Activated CD8-positive, alpha-beta memory T cell treated with anti-CD3 and anti-CD28 coated beads, Interleukin-2, amount 10 ng/mL, durations not matched to agents 7 days and 5 days (primary cell): ENCODE measurements around the gene MINDY4. TPM values are rescaled to one million over a fixed set of nuclear protein-coding genes. Genes with fewer than 3 reads are reported as not detected.

ENCODE experiments used
- ATAC-seq: fragments of 150-1000 bp; cut with Tn5 transposase; one replicate; pipeline ENCODE4 v1.10.0; 2021; ENCODE audit warnings: moderate library complexity
- CTCF ChIA-PET: fragments of 350-600 bp; sonication (Branson Sonifier 250); formaldehyde crosslinking; loops from one replicate; lab custom pipeline; 2021; ENCODE audit warnings: antibody characterized with exemption; lab: Charles Lee
- DNase-seq: peaks from one replicate; pipeline ENCODE4 v3.0.0-alpha.2; 2020
- H3K27ac Mint-ChIP-seq: one replicate; pipeline ENCODE4 v1.8.0; 2021; ENCODE audit warnings: mild to moderate bottlenecking, mixed read lengths
- H3K27me3 Mint-ChIP-seq: one replicate; pipeline ENCODE4 v1.8.0; 2021; ENCODE audit warnings: mixed read lengths
- H3K36me3 Mint-ChIP-seq: one replicate; pipeline ENCODE4 v1.8.0; 2021; ENCODE audit warnings: mild to moderate bottlenecking, mixed read lengths
- H3K4me1 Mint-ChIP-seq: one replicate; pipeline ENCODE4 v1.8.0; 2021; ENCODE audit warnings: mixed read lengths
- H3K4me3 Mint-ChIP-seq: one replicate; pipeline ENCODE4 v1.8.0; 2021; ENCODE audit warnings: mild to moderate bottlenecking, moderate library complexity, mixed read lengths
- H3K9me3 Mint-ChIP-seq: one replicate; pipeline ENCODE4 v1.8.0; 2022; ENCODE audit warnings: low read depth, mixed read lengths
- total RNA-seq, 2 experiments: library from RNA; stranded (reverse); gene quantifications; one replicate each; pipeline ENCODE4 v1.2.3, GENCODE V29; 2021

The MINDY4 gene
- total RNA-seq, 2 experiments from 2014 or later: 1.1 to 1.3 TPM

DNA sequence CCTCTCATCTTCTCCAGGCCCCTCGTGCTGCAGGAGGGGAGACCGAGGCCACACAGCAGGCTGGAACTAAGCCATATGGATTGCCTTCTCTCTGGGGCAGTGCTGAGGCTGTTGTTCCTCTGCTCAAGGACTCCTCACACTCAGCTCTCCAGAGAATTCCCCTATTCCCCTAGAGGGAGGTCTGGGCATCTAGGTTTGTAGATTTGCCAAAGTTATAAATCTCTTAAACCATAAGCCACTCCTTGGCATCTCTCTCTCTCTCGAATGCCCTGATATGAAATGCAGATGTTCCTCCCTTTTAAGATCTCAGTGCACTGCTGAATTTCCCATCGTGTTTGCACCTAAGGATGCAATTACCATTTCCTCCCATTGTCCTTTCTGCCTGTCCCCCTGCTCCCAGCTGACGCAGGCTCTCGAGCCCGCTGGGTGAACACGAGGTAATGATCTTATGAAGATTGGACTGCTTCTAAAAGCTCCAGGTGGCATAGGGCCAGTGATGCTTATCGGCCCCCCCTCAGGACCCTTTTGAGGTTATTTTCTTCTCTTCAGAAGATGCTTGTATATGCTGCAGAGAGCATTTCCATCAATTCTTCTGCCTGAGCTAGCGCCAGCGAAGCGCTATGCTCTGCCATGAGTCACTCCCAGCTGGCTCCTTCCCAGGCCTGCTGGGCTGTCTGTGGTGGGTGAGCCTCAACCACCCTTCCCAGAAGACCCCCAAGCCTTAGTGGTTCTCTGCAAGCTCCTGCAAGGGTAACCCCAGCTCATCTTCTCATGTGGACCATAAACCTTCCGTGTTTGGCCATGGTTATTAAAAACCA, 98.8 kb downstream of the MINDY4 start:
- H3K4me3 Mint-ChIP-seq: no peak overlapping the region

DNA sequence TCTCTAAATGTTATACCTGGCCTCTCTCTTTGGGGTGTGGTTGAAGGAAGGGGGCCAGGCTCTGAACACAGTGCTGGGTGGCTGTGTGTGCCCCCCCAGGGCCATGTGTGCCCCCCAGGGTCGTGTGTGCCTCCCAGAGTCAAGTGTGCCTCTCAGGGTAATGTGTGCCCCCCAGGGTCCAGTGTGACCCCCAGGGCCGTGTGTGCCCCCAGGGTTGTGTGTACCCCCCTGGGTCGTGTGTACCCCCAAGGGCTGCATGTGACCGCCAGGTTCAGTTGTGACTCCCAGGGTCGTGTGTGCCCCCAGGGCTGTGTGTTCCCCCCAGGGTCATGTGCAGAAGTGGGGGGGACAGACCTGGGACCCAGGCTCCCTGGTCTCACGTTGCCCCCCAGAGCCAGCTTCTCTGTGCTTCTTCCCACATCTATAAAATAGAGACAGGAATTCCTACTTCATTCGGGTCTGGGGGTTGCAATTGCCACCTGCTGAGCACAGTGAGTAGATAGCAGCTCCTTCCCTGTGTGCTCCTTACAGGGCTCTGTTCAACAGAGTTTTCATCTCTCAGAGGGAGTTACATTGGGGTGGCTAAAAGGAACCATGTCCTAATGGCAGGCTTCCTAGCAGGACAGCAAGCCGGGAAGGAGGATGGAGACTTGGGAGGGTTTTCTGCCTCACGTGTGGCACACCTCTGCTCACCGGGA, 99.8 kb downstream of the MINDY4 start:
- no peak overlapping the region for H3K4me3 Mint-ChIP-seq
- CTCF ChIA-PET: no interaction called here
- H3K27me3 Mint-ChIP-seq: no peaks in the 10 kb centered on the region
- ATAC-seq: no peak
- no peak overlapping the region for H3K27ac Mint-ChIP-seq
- no peaks in the 10 kb centered on the region for H3K36me3 Mint-ChIP-seq
- no peaks in the 10 kb centered on the region for H3K9me3 Mint-ChIP-seq
- DNase-seq: no peak
- peaks cover 11% of the 10 kb centered on the region for H3K4me1 Mint-ChIP-seq

More for the DNA sequence above, 98.8 kb downstream of the MINDY4 start:
- Mint-ChIP-seq H3K27me3 (no peaks in the 10 kb centered on the region), H3K27ac (no peak overlapping the region), H3K36me3 (no peaks in the 10 kb centered on the region), H3K9me3 (no peaks in the 10 kb centered on the region), H3K4me1 (peaks cover 2% of the 10 kb centered on the region)
- DNase-seq (no peak), ATAC-seq (no peak)
- CTCF ChIA-PET: no interaction called here

DNA sequence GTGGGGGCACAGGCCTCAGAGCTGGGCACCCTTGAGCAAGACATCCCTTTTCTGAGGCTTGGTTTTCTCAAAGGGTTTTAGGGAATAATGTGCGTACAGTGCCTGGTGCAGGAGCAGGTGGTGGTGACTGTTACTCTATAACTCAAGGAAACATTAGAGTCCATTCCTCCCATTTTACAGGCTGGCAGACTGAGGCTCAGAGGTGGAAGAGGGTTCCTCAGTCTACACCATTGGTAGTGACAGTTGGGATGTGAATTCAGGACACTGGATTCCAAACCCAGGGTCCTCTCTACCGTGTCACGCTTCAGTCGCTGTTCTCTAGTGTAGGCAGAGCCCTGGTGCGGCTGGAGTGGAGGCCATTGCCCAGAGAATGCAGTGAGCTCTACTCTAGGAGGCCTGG, 100.4 kb downstream of the MINDY4 start:
- Mint-ChIP-seq H3K36me3 (no peaks in the 10 kb centered on the region), H3K27ac (no peak overlapping the region), H3K9me3 (no peaks in the 10 kb centered on the region), H3K27me3 (no peaks in the 10 kb centered on the region), H3K4me1 (peaks cover 17% of the 10 kb centered on the region), H3K4me3 (no peak overlapping the region)
- CTCF ChIA-PET: no interaction called here
- no peak for ATAC-seq
- no peak for DNase-seq

DNA sequence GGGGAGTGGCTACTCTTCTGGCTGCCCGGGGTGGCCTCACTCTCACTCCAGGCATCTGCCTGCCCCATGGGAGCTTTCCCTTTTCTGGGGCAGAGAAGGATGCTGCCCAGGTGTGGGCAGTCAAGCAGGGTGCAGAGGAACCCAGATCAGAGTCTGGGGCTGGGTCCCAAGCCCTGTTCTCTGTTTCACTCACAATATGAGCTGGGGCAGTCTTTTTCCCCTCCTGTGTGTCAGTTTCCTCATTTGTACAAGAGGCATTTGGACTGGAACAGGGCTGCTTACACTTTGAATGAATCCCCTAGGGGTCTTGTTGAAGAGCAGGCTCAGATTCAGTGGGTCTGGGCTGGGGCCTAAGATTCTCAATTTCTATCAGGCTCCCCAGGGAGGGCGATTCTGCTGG, 102.0 kb downstream of the MINDY4 start:
- H3K36me3 Mint-ChIP-seq: no peaks in the 10 kb centered on the region
- H3K9me3 Mint-ChIP-seq: no peaks in the 10 kb centered on the region
- CTCF ChIA-PET: no interaction called here
- H3K4me1 Mint-ChIP-seq: peaks cover 17% of the 10 kb centered on the region
- no peak for ATAC-seq
- no peak overlapping the region for H3K27ac Mint-ChIP-seq
- H3K27me3 Mint-ChIP-seq: no peaks in the 10 kb centered on the region
- no peak overlapping the region for H3K4me3 Mint-ChIP-seq
- no peak for DNase-seq

DNA sequence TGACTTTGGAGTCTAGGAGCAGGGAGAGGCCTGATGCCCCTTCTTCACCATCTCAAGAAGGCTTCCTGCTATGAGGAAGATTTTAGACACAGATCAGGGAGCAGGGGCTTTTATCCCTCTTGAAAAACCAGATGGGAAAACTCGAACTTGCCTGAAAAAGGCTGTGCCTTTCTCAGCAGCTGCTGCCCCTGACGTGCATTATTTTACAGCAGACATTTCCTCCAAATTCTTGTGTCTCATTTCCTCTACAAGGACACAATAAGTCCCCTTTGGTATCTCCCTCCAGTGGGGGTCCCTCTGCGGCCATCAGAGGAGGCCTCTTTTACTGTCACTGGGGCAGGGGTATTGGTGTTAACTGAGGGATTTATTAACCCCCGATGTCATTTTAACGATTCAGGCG, 102.4 kb downstream of the MINDY4 start:
- no peak for ATAC-seq
- no peaks in the 10 kb centered on the region for H3K9me3 Mint-ChIP-seq
- no peak for DNase-seq
- CTCF ChIA-PET: no interaction called here
- H3K27me3 Mint-ChIP-seq: no peaks in the 10 kb centered on the region
- no peaks in the 10 kb centered on the region for H3K36me3 Mint-ChIP-seq
- H3K4me1 Mint-ChIP-seq: peaks cover 17% of the 10 kb centered on the region
- H3K27ac Mint-ChIP-seq: no peak overlapping the region
- no peak overlapping the region for H3K4me3 Mint-ChIP-seq

DNA sequence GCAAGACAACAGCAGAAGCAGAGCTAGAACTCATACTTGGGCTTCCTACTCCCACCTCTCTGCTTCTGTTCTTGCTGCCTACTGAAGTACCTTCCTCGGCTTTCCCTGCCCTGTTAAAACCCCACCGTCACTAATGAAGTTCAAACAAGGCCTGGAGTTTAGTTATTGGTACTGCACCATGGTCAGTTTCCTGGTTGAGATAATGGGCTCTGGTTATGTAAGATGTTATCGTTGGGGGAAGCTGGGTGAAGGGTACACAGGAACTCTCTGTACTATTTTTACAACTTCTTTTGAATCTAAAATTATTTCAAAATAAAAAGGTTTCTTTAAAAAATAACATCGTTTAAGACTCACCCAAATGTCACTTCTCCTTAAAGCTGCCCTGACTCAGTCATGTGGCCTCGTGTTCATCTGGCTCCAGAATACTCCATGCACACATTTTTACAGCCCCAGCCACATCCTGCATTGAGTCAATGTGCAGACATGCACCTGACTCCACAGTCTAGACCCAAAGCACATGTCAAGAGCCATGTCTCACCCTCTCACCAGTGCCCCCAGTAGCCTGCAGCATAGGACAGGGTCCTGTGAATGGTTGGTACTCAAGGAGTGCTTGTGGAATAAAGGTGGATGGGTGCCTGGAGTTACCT, 103.6 kb downstream of the MINDY4 start:
- Mint-ChIP-seq H3K27me3 (no peaks in the 10 kb centered on the region), H3K36me3 (no peaks in the 10 kb centered on the region), H3K9me3 (no peaks in the 10 kb centered on the region), H3K27ac (no peak overlapping the region), H3K4me1 (peaks cover 17% of the 10 kb centered on the region), H3K4me3 (no peak overlapping the region)
- ATAC-seq (no peak), DNase-seq (peak; percentile 46)
- CTCF ChIA-PET: no interaction called here

DNA sequence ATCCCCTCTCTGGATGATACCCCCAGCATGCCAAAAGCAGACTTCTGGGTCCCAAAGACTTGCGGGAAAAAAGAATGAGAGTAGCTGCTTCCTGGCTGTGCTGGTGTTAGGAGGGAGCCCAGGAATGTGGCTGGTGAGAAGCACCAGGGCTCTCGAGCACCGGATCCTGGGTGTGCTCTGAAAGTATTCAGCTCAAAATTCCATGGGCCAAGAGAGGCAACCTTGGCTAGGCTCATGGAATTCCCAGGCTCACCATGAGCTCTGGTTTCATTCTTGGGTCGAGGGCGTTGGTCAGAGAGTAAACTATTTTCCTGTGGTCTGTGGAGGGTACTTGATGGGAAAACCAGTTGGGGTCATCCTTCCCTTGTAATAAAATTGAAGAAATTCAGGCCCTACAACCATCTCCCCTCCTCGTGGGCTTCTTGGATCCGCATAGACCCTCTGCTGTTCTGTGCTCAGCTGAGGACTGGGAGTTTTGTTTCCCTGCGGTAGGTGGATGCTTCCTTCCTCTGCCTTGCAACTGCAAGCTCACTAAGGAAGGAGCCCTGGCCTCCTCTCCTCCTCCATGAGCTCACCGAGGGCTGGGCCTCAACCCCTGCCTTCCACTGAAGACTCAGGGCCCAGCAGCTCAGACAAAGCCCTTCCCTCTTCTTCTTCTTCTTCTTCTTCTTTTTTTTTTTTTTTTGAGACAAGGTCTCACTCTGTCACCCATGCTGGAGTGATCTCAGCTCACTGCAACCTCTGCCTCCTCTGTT, 106.0 kb downstream of the MINDY4 start:
- ATAC-seq: no peak
- Mint-ChIP-seq H3K4me1 (peaks cover 17% of the 10 kb centered on the region), H3K36me3 (no peaks in the 10 kb centered on the region), H3K27ac (no peak overlapping the region), H3K4me3 (no peak overlapping the region), H3K27me3 (no peaks in the 10 kb centered on the region), H3K9me3 (no peaks in the 10 kb centered on the region)
- CTCF ChIA-PET: no interaction called here
- no peak for DNase-seq

DNA sequence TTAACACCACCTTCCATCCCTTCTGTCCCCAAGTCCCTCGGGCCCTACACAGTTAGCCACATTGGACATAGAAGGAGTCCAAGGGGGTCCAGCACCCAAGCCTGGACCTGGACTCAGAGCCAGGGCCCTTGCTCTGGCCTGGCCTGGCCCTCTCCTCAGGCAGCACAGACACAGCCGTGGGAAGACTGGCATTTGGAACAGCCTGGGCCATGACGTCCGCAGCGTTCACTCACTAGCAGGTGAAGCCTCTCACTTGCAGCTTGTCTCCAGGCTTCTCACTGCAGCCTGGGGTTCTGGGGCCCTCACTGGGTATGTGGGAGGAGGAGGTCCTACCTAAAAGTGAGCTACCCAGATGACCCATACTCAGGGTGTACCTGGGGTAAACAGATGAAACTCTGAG, 106.8 kb downstream of the MINDY4 start:
- no peak overlapping the region for H3K4me3 Mint-ChIP-seq
- H3K36me3 Mint-ChIP-seq: no peaks in the 10 kb centered on the region
- peaks cover 17% of the 10 kb centered on the region for H3K4me1 Mint-ChIP-seq
- no peak for DNase-seq
- no peaks in the 10 kb centered on the region for H3K9me3 Mint-ChIP-seq
- H3K27ac Mint-ChIP-seq: no peak overlapping the region
- no peaks in the 10 kb centered on the region for H3K27me3 Mint-ChIP-seq
- no peak for ATAC-seq
- CTCF ChIA-PET: no interaction called here

DNA sequence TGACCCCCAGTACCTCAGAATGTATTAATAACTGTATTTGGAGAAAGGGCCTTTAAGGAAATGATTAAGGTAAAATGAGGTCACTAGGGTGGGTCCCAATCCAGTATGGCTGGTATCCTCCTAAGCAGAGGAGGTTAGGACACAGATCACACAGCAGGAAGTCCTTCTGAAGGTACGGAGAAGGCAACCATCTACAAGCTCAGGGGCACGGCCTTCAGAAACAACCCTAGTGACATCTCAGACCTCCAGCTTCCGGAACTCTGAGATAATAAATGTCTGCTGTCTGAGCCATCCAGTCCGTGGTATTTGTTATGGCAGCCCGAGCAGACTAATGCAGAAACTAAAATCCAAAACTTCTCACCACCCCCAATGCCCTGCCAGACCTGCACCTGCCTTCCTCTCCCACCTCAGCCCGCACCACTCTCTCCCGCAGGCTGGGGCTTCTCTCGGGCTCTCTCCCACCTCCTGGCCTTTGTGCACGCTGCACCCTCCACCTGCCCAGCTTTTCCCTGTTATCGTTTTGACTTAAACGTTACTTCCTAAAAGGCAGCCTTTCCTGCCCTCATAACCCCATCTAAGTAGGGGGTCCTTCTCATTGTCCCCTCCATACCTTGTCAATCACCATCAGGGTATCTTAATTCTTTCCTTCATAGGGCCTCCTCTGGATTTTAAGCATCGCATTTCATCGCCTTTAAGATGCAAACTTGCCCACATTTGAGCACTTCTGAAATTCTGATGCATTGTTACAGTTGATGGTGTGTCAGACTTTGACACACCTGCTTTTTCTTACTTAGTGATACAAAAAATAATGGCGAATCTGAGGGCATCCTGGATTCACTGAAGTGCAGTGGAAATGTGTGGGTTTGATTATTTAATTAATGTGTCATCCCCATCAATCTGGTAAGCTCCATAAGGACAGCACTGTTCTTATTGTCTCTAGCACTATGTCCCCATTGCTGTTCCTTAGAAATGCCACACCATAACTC, 108.2 kb downstream of the MINDY4 start:
- no peak overlapping the region for H3K4me3 Mint-ChIP-seq
- no peak for ATAC-seq
- CTCF ChIA-PET: no interaction called here
- H3K9me3 Mint-ChIP-seq: no peaks in the 10 kb centered on the region
- H3K4me1 Mint-ChIP-seq: peaks cover 17% of the 10 kb centered on the region
- no peaks in the 10 kb centered on the region for H3K36me3 Mint-ChIP-seq
- DNase-seq: no peak
- H3K27me3 Mint-ChIP-seq: no peaks in the 10 kb centered on the region
- H3K27ac Mint-ChIP-seq: no peak overlapping the region

DNA sequence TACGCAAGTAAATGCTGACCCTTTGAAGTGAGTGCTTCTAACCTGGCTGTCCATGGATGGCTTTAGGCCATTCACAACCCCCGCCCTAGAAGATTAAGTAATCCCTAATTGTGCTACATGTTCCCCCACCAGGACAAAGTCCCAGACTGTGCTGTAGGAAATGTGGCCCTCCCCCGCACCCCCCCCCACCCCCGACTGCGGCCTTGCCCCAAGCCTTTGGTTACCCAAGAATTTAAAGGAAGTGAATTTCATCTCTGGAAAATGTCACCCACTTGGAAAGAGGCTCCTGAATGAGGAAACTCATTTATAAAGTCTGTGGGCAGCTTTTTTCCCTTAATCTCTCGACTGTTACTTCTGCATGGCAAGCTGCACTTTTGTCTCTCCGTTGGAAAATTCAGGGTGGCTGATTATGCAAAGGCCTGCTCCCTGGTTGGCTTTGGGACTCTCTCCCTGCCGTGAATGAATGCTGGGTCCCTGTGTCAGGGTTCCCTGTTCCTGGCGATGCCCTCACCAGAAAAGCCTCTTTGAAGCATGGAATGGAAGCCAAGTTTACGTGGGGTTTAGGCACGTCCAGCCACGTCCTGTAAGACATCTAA, 109.0 kb downstream of the MINDY4 start:
- Mint-ChIP-seq H3K27ac (no peak overlapping the region), H3K4me3 (no peak overlapping the region), H3K9me3 (no peaks in the 10 kb centered on the region), H3K36me3 (no peaks in the 10 kb centered on the region), H3K4me1 (peaks cover 14% of the 10 kb centered on the region), H3K27me3 (no peaks in the 10 kb centered on the region)
- ATAC-seq: no peak
- CTCF ChIA-PET: no interaction called here
- DNase-seq: no peak

DNA sequence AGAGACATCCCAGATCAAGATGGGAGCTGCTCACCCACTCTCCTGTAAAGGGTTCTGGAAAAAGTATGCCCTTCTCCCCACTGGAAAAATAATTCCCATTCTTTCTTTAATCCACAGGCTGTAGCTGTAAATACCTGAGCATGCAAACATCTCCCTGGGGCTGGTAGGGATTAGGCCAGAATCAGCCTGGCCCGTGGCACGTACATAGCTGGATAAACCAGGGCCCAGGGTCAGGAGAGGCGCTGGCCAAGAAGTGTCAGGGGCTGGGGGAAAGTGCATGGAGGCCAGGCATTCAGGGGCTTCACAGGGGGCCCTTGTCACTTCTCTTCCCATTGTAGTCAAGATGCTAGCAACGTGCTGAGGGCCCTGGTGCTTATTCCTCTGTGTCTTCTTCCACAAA, 109.7 kb downstream of the MINDY4 start:
- CTCF ChIA-PET: no interaction called here
- Mint-ChIP-seq H3K4me1 (peaks cover 7% of the 10 kb centered on the region), H3K27me3 (no peaks in the 10 kb centered on the region), H3K27ac (no peak overlapping the region), H3K4me3 (no peak overlapping the region), H3K9me3 (no peaks in the 10 kb centered on the region), H3K36me3 (no peaks in the 10 kb centered on the region)
- DNase-seq: no peak
- no peak for ATAC-seq

DNA sequence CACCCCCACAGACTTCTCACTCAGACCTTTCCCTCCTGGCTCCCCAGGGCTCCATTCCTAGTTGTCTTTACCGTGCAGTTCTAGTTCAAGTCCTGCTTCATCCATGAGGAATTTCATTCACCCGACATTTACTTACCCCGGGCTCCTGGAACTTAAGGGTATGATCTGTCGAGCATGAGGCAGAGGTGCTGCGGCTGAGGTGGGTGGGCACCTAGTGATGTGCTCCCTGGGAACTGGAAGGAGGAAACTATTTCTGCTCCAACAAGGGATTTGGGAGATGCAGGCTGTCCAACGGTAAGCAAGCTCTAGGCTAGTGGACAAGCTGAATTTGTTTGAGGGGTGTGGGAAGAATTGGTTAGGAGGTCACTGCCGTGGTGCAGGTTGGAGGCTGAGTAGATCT, 110.2 kb downstream of the MINDY4 start:
- Mint-ChIP-seq H3K4me3 (no peak overlapping the region), H3K27me3 (no peaks in the 10 kb centered on the region), H3K9me3 (no peaks in the 10 kb centered on the region), H3K36me3 (no peaks in the 10 kb centered on the region), H3K4me1 (peaks cover 2% of the 10 kb centered on the region), H3K27ac (no peak overlapping the region)
- CTCF ChIA-PET: no interaction called here
- ATAC-seq (no peak), DNase-seq (no peak)
